AG04449 (cell line): Measurements from ENCODE around the gene MOXD1.

ENCODE experiments used
- CTCF ChIA-PET: fragments of 350-600 bp; formaldehyde crosslinking; extraction: SDS; loops from one replicate; lab custom pipeline; 2021; ENCODE audit warnings: antibody characterized with exemption; lab: Yijun Ruan, JAX
- POLR2A ChIA-PET: fragments of 400-600, 350-600 bp; formaldehyde crosslinking; extraction: SDS; loops from one replicate; lab custom pipeline; 2020; ENCODE audit warnings: antibody characterized with exemption, inconsistent platforms; lab: Yijun Ruan, JAX
- DNase-seq: peaks from one replicate; pipeline ENCODE4 v3.0.0-alpha.2; 2010; ENCODE audit warnings: low read depth, low spot score
- H3K4me3 ChIP-seq: 2 replicates; pipeline ENCODE4 v1.5.1; 2011; ENCODE audit warnings: low read depth, mild to moderate bottlenecking, control low read depth, low read length
- CTCF ChIP-seq: IDR thresholded peaks from one replicate; pipeline ENCODE4 v1.5.1; 2011; ENCODE audit warnings: mild to moderate bottlenecking, moderate library complexity, low read length, control low read depth, inconsistent platforms; ENCODE audit not compliant: insufficient read depth; ENCODE audit errors: missing control alignments

The MOXD1 gene

GRCh38 chr6:132364306-132365074 lies 36.8 kb downstream of the MOXD1 start:
- CTCF ChIA-PET, result interaction anchor here (1.8 kb wide), 1 partner anchor 64 kb away, joined by 5 read pairs; no protein-coding TSS in a partner anchor
- no peak for TF ChIP-seq CTCF
- POLR2A ChIA-PET, result no interaction called here
- H3K4me3 ChIP-seq, result no peak overlapping the region
- DNase-seq, result no peak

- TF ChIP-seq CTCF, result no peak
- H3K4me3 ChIP-seq, result no peak overlapping the region
- POLR2A ChIA-PET, result no interaction called here
- CTCF ChIA-PET, result interaction anchor here (1.1 to 1.4 kb wide), 2 partner anchors 62 to 122 kb away, joined by 4 to 5 read pairs; no protein-coding TSS in a partner anchor
- no peak for DNase-seq
Measured at GRCh38 chr6:132362442-132363185, 38.7 kb downstream of the MOXD1 start.

- no peak overlapping the region for H3K4me3 ChIP-seq
- ChIA-PET POLR2A (no interaction called here), CTCF (interaction anchor here (1.2 to 1.9 kb wide), 2 partner anchors 10 to 63 kb away, joined by 3 to 4 read pairs; no protein-coding TSS in a partner anchor)
- no peak for DNase-seq
- TF ChIP-seq CTCF, result no peak
Measured at GRCh38 chr6:132361101-132361500, 40.2 kb downstream of the MOXD1 start.

GRCh38 chr6:132359886-132360285 lies 41.4 kb downstream of the MOXD1 start:
- POLR2A ChIA-PET, result no interaction called here
- CTCF ChIA-PET, result interaction anchor here (1.2 to 1.9 kb wide), 3 partner anchors 9 to 62 kb away, joined by 3 to 5 read pairs (median 4); no protein-coding TSS in a partner anchor
- TF ChIP-seq CTCF, result no peak
- DNase-seq, result no peak
- no peak overlapping the region for H3K4me3 ChIP-seq

GRCh38 chr6:132357120-132357519 lies 44.2 kb downstream of the MOXD1 start:
- no peak for DNase-seq
- H3K4me3 ChIP-seq, result no peak overlapping the region
- ChIA-PET CTCF (interaction anchor here (1.5 kb wide), 1 partner anchor 56 kb away, joined by 4 read pairs; no protein-coding TSS in a partner anchor), POLR2A (no interaction called here)
- no peak for TF ChIP-seq CTCF
